ENCODE measurements around the gene KLHL5. TPM values are rescaled to one million over a fixed set of nuclear protein-coding genes. Genes with fewer than 3 reads are reported as not detected.

Gene KLHL5, protein sequence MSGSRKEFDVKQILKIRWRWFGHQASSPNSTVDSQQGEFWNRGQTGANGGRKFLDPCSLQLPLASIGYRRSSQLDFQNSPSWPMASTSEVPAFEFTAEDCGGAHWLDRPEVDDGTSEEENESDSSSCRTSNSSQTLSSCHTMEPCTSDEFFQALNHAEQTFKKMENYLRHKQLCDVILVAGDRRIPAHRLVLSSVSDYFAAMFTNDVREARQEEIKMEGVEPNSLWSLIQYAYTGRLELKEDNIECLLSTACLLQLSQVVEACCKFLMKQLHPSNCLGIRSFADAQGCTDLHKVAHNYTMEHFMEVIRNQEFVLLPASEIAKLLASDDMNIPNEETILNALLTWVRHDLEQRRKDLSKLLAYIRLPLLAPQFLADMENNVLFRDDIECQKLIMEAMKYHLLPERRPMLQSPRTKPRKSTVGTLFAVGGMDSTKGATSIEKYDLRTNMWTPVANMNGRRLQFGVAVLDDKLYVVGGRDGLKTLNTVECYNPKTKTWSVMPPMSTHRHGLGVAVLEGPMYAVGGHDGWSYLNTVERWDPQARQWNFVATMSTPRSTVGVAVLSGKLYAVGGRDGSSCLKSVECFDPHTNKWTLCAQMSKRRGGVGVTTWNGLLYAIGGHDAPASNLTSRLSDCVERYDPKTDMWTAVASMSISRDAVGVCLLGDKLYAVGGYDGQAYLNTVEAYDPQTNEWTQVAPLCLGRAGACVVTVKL
- 10 to 100 TPM; 31.7 to 40.0 TPM for total RNA-seq
- polyA plus RNA-seq = 10 to 100 TPM; 11.2 to 24.8 TPM
- long read RNA-seq, donor 1, partial matches to known transcripts = 17 of 21 reads
- long read RNA-seq, donor 1, other reads (novel, unspliced or antisense) = 3 of 21 reads
- long read RNA-seq, donor 2, transcript KLHL5-205 (11 exons, 2,926 nt) = major isoform, 17 of 40 reads
- long read RNA-seq, donor 2, partial matches to known transcripts = 9 of 40 reads
- long read RNA-seq, donor 2, other reads (novel, unspliced or antisense) = 10 of 40 reads

DNA sequence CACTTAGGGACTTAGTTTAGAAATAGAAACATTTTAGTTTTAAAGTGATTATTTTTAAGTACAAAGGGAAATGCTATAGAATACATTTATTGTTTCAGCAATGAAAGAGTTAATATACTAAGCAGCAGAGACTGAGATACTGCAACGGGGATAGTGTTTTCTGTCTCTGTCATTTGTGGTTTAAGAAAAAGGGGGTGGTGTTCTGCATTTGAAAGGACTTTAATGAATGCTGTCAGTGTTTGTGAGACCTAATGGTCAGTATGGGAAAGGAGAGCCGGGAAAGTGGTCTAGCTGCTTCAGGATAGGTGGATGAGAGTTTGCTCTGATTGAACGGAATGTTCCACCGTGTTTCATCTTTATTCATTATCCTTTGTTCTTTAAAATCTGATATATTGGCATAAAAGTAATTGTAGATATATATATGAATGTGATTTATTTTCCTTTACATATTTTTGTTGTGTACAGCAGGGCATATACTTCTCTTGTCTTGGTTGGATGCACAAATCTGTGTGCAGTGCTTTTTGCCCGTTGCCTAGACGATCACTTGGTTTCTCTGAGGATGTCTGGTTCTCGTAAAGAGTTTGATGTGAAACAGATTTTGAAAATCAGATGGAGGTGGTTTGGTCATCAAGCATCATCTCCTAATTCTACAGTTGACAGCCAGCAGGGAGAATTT, at the start of gene KLHL5:
KLHL5 (plus strand) TSS at position 139 of the 676 bp plus-strand sequence; CDS start at position 560, 421 bp downstream.
- H3K9me3 ChIP-seq (ENCODE audit: control insufficient read depth, low read length) = no peaks in the 10 kb centered on the region
- no peaks in the 10 kb centered on the region for H3K27me3 ChIP-seq (ENCODE audit: control insufficient read depth in 1 of 2, insufficient read depth in 2 of 2, low read length in 1 of 2)
- no peaks in the 10 kb centered on the region for H3K36me3 ChIP-seq (ENCODE audit: control insufficient read depth in 1 of 2, insufficient read depth in 2 of 2, low read length in 1 of 2)
- WGBS, 2 donors = 63 to 65% methylated on average over 7 of the region's 7 CpGs
- no peaks in the 10 kb centered on the region for H3K4me1 ChIP-seq (ENCODE audit: control insufficient read depth in 1 of 2, insufficient read depth in 2 of 2, low read length in 2 of 2)
- H3K4me3 ChIP-seq (ENCODE audit: low read length in 2 of 2) = no peak within 1 kb of the TSS
- no peak for DNase-seq
- intact Hi-C loops (cut with DNase I) = no loop called here
- H3K27ac ChIP-seq (ENCODE audit: low read depth in 1 of 2, low read length in 2 of 2) = no peak within 1 kb of the TSS
- ATAC-seq (ENCODE audit: low FRiP score) = no peak

DNA sequence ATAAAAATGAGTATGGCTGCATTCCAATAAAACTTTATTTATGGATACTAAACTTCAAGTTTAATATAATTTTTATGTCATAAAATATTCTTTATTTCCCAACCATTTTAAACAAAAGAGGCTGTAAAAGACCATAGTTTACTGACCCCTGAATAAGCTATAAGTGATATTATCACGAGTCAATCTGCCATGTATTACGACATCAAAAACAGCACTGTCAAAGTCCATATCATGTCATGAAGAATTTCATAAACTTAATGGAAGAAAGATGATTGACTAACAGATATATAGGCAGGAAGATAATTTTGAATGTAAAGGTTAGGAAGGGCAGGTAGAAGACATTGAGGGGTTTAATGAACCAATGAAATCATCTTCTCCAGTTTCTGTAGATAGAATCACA, 48.0 kb upstream of the KLHL5 start:
- 88 to 90% methylated on average over 2 of the region's 2 CpGs for WGBS, 2 donors

DNA sequence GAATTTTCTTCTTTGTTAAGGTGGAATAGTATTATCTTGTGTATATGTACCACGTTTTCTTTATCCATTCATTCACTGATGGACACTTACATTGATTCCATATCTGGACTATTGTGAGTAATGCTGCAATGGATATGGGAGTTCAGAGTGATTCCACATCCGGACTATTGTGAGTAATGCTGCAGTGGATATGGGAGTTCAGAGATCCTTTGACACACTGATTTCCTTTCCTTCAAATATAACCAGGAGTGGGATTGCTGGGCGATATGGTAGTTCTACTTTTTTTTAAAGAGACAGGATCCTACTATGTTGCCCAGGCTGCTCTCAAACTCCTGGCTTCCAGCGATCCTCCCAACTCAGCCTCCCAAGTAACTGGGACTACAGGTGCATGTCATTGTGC, 41.9 kb upstream of the KLHL5 start:
- Histone ChIP-seq H3K4me3 (ENCODE audit: low read length in 2 of 2) (no peak overlapping the region), H3K4me1 (ENCODE audit: control insufficient read depth in 1 of 2, insufficient read depth in 2 of 2, low read length in 2 of 2) (no peaks in the 10 kb centered on the region), H3K36me3 (ENCODE audit: control insufficient read depth in 1 of 2, insufficient read depth in 2 of 2, low read length in 1 of 2) (no peaks in the 10 kb centered on the region), H3K27me3 (ENCODE audit: control insufficient read depth in 1 of 2, insufficient read depth in 2 of 2, low read length in 1 of 2) (no peaks in the 10 kb centered on the region), H3K27ac (ENCODE audit: low read depth in 1 of 2, low read length in 2 of 2) (no peak overlapping the region), H3K9me3 (ENCODE audit: control insufficient read depth, low read length) (no peaks in the 10 kb centered on the region)
- intact Hi-C loops (cut with DNase I) = no loop called here
- ATAC-seq (ENCODE audit: low FRiP score) = no peak
- DNase-seq = no peak
- 68 to 85% methylated on average over 4 of the region's 4 CpGs for WGBS, 2 donors

More for the DNA sequence above, 48.0 kb upstream of the KLHL5 start:
- H3K27ac ChIP-seq (ENCODE audit: low read depth in 1 of 2, low read length in 2 of 2) = no peak overlapping the region
- no peak overlapping the region for H3K4me3 ChIP-seq (ENCODE audit: low read length in 2 of 2)
- H3K4me1 ChIP-seq (ENCODE audit: control insufficient read depth in 1 of 2, insufficient read depth in 2 of 2, low read length in 2 of 2) = no peaks in the 10 kb centered on the region
- no peaks in the 10 kb centered on the region for H3K9me3 ChIP-seq (ENCODE audit: control insufficient read depth, low read length)
- intact Hi-C loops (cut with DNase I) = no loop called here
- ATAC-seq (ENCODE audit: low FRiP score) (no peak), DNase-seq (no peak)
- no peaks in the 10 kb centered on the region for H3K36me3 ChIP-seq (ENCODE audit: control insufficient read depth in 1 of 2, insufficient read depth in 2 of 2, low read length in 1 of 2)
- no peaks in the 10 kb centered on the region for H3K27me3 ChIP-seq (ENCODE audit: control insufficient read depth in 1 of 2, insufficient read depth in 2 of 2, low read length in 1 of 2)

DNA sequence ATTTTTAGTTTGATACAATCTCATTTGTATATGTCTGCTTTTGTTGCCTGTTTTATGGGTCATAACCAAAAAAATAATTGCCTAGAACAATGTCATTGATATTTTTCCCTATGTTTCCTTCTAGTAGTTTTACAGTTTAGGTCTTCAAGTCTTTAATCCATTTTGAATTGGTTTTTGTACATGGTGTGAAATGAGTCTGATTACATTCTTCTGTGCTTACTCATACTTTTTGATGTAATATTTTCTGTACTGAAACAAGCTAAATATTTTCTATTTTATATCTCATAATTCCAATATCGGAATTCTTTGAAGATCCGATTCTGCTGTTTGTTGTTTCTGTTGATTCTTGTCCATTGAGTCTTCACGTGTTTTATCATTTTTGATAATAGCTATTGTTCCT, 40.4 kb upstream of the KLHL5 start:
- Histone ChIP-seq H3K9me3 (ENCODE audit: control insufficient read depth, low read length) (no peaks in the 10 kb centered on the region), H3K27me3 (ENCODE audit: control insufficient read depth in 1 of 2, insufficient read depth in 2 of 2, low read length in 1 of 2) (no peaks in the 10 kb centered on the region), H3K36me3 (ENCODE audit: control insufficient read depth in 1 of 2, insufficient read depth in 2 of 2, low read length in 1 of 2) (no peaks in the 10 kb centered on the region), H3K4me3 (ENCODE audit: low read length in 2 of 2) (no peak overlapping the region), H3K4me1 (ENCODE audit: control insufficient read depth in 1 of 2, insufficient read depth in 2 of 2, low read length in 2 of 2) (no peaks in the 10 kb centered on the region), H3K27ac (ENCODE audit: low read depth in 1 of 2, low read length in 2 of 2) (no peak overlapping the region)
- ATAC-seq (ENCODE audit: low FRiP score) (no peak), DNase-seq (no peak)
- intact Hi-C loops (cut with DNase I) = no loop called here
- WGBS, 2 donors = 80 to 81% methylated on average over 3 of the region's 3 CpGs

DNA sequence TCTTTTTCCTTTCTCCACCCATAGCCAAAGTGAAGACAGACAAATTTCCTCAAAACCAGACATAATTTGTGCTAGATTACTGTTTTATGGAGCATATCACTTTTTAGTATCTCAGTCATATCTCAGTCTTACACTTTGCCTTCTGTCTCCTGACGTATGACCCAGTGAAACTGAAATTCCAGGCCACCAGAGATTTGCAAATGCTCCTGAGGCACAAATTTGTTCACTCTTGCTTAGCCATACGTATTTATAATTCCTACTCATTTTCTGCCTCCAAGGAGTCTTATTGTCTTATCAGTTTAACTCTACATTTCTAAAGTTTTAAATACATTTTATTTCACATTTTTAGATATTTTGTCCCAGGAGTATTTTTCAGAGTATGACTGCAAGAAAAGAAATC, 39.8 kb upstream of the KLHL5 start:
- DNase-seq (no peak), ATAC-seq (ENCODE audit: low FRiP score) (no peak)
- H3K9me3 ChIP-seq (ENCODE audit: control insufficient read depth, low read length) = no peaks in the 10 kb centered on the region
- intact Hi-C loops (cut with DNase I) = no loop called here
- WGBS, 2 donors = 53 to 58% methylated on average over 2 of the region's 2 CpGs
- no peaks in the 10 kb centered on the region for H3K36me3 ChIP-seq (ENCODE audit: control insufficient read depth in 1 of 2, insufficient read depth in 2 of 2, low read length in 1 of 2)
- no peak overlapping the region for H3K27ac ChIP-seq (ENCODE audit: low read depth in 1 of 2, low read length in 2 of 2)
- H3K27me3 ChIP-seq (ENCODE audit: control insufficient read depth in 1 of 2, insufficient read depth in 2 of 2, low read length in 1 of 2) = no peaks in the 10 kb centered on the region
- H3K4me3 ChIP-seq (ENCODE audit: low read length in 2 of 2) = no peak overlapping the region
- no peaks in the 10 kb centered on the region for H3K4me1 ChIP-seq (ENCODE audit: control insufficient read depth in 1 of 2, insufficient read depth in 2 of 2, low read length in 2 of 2)

DNA sequence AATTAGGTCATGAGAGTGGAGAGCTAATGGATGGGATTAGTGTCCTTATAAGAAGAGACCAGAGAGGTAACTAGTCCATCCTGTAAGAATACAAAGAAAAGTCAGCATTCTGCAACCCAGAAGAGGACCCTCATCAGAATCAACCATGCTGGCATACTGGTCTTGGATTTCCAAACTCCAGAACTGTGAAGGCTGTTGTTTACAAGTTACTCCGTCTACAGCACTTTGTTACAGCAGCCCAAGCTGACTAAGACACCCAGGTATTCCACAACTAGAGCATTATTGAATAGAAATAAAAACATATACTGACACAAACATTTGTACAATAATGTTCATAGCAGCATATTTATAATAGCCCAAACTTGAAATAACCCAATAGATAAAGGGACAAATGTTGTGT, 39.0 kb upstream of the KLHL5 start:
- WGBS, 2 donors = 86 to 94% methylated on average over 1 of the region's 1 CpG
- DNase-seq = no peak
- H3K27ac ChIP-seq (ENCODE audit: low read depth in 1 of 2, low read length in 2 of 2) = no peak overlapping the region
- intact Hi-C loops (cut with DNase I) = no loop called here
- no peak for ATAC-seq (ENCODE audit: low FRiP score)
- no peaks in the 10 kb centered on the region for H3K4me1 ChIP-seq (ENCODE audit: control insufficient read depth in 1 of 2, insufficient read depth in 2 of 2, low read length in 2 of 2)
- H3K36me3 ChIP-seq (ENCODE audit: control insufficient read depth in 1 of 2, insufficient read depth in 2 of 2, low read length in 1 of 2) = no peaks in the 10 kb centered on the region
- no peak overlapping the region for H3K4me3 ChIP-seq (ENCODE audit: low read length in 2 of 2)
- no peaks in the 10 kb centered on the region for H3K27me3 ChIP-seq (ENCODE audit: control insufficient read depth in 1 of 2, insufficient read depth in 2 of 2, low read length in 1 of 2)
- H3K9me3 ChIP-seq (ENCODE audit: control insufficient read depth, low read length) = no peaks in the 10 kb centered on the region

DNA sequence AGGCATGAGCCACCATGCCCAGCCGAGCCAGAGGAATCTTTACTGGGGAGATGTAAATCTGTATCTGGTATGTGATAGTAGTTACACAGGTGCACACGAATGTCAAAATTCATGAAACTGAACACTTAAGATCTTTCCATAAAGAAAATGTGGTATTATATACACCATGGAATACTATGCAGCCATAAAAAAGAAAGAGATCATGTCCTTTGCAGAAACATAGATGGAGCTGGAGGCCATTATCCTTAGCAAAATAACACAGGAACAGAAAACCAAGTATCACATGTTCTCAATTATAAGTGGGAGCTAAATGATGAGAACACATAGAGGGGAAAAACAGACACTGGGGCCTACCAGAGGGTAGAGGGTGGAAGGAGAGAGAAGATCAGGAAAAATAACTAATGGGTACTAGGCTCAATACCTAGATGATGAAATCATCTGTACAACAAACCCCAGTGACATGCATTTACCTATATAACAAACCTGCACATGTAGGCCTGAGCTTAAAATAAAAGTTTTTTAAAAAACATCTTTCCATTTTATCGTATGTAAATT, 37.6 kb upstream of the KLHL5 start:
- H3K27me3 ChIP-seq (ENCODE audit: control insufficient read depth in 1 of 2, insufficient read depth in 2 of 2, low read length in 1 of 2) = no peaks in the 10 kb centered on the region
- no peak overlapping the region for H3K4me3 ChIP-seq (ENCODE audit: low read length in 2 of 2)
- no peaks in the 10 kb centered on the region for H3K9me3 ChIP-seq (ENCODE audit: control insufficient read depth, low read length)
- no peaks in the 10 kb centered on the region for H3K36me3 ChIP-seq (ENCODE audit: control insufficient read depth in 1 of 2, insufficient read depth in 2 of 2, low read length in 1 of 2)
- 90 to 95% methylated on average over 3 of the region's 3 CpGs for WGBS, 2 donors
- no peaks in the 10 kb centered on the region for H3K4me1 ChIP-seq (ENCODE audit: control insufficient read depth in 1 of 2, insufficient read depth in 2 of 2, low read length in 2 of 2)
- H3K27ac ChIP-seq (ENCODE audit: low read depth in 1 of 2, low read length in 2 of 2) = no peak overlapping the region
- ATAC-seq (ENCODE audit: low FRiP score) = no peak
- DNase-seq = no peak
- intact Hi-C loops (cut with DNase I) = no loop called here

DNA sequence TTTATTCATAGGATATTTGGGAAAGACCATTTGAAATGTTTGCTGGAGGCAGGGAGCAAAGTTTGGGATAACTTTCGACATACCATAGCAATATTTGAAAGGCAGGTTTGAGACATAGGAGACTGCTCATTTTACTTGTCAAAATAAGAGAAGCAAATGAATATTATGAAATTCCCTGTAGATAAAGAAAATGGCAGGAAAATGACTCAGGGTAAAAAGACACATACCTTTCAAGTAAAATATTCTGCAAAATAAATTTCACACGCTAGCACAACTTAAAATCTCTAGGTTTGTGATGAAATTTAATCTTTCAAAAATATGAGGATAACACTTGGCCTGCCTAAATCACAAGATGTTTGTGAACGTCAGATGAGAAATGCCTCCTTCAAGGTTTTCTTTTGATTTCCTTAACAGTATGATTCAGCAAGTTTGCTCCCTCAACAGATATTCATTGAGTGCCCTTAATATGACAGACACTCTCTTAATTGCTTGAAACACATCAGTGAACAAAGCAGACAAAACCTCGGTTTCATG, 36.4 kb upstream of the KLHL5 start:
- H3K27me3 ChIP-seq (ENCODE audit: control insufficient read depth in 1 of 2, insufficient read depth in 2 of 2, low read length in 1 of 2) = no peaks in the 10 kb centered on the region
- H3K4me1 ChIP-seq (ENCODE audit: control insufficient read depth in 1 of 2, insufficient read depth in 2 of 2, low read length in 2 of 2) = no peaks in the 10 kb centered on the region
- no peaks in the 10 kb centered on the region for H3K9me3 ChIP-seq (ENCODE audit: control insufficient read depth, low read length)
- no peaks in the 10 kb centered on the region for H3K36me3 ChIP-seq (ENCODE audit: control insufficient read depth in 1 of 2, insufficient read depth in 2 of 2, low read length in 1 of 2)
- H3K4me3 ChIP-seq (ENCODE audit: low read length in 2 of 2) = no peak overlapping the region
- DNase-seq = no peak
- intact Hi-C loops (cut with DNase I) = no loop called here
- no peak overlapping the region for H3K27ac ChIP-seq (ENCODE audit: low read depth in 1 of 2, low read length in 2 of 2)
- no peak for ATAC-seq (ENCODE audit: low FRiP score)
- 58 to 65% methylated on average over 4 of the region's 4 CpGs for WGBS, 2 donors
